Sigmoid colon (tissue), 4 donors: ENCODE results near the gene MYO19.

ENCODE experiments used
- CTCF ChIP-seq, 4 experiments: fragments of 450-650 bp in 3 of 4; fragments of 200-600 bp in 1 of 4; IDR thresholded peaks; one replicate each; pipeline ENCODE4 v1.5.1; 2016 to 2019; ENCODE audit warnings: antibody characterized with exemption in 4 of 4, mild to moderate bottlenecking in 3 of 4, moderate library complexity in 2 of 4
- EP300 ChIP-seq, 4 donors: sonication (generic); formaldehyde crosslinking; IDR thresholded peaks; one replicate each; pipeline ENCODE4 v1.6.1; 2017; ENCODE audit warnings: antibody characterized with exemption in 4 of 4
- POLR2A ChIP-seq, 2 donors: fragments of 450-650 bp; IDR thresholded peaks; one replicate each; pipeline ENCODE4 v1.6.1; 2016; ENCODE audit warnings: antibody characterized with exemption in 2 of 2, mild to moderate bottlenecking in 2 of 2, moderate library complexity in 2 of 2
- POLR2AphosphoS5 ChIP-seq, 4 donors: sonication (generic); formaldehyde crosslinking; IDR thresholded peaks; one replicate each; pipeline ENCODE4 v1.6.1; 2017; ENCODE audit warnings: antibody characterized with exemption in 4 of 4

DNA sequence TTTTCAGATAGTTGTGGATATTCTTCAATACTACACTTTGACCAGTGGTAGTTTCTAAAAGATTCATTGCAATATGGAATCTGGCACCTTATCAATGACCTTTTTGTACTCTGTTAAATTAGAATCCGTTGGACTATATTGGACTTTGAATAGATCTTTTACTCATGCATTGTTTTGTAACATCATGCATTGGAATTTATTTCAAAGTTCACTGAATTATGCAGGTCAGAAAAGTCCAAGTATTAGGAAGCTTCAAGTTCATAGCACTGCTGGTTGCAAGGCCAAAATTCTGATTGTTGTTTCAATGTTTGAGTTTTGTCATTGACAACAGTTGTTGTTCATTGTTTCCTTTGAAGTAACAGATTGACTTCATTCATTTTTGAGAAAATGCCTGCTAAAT lies 49.1 kb upstream of the MYO19 start:
- no peak for TF ChIP-seq POLR2A (IDR thresholded peaks at IDR 0.05)
- no peak for TF ChIP-seq CTCF (IDR thresholded peaks at IDR 0.05)
- TF ChIP-seq POLR2AphosphoS5 (IDR thresholded peaks at IDR 0.05), result no peak
- no peak for TF ChIP-seq EP300 (IDR thresholded peaks at IDR 0.05)
